HCEC 1CT (cell line): ENCODE results near the gene MIXL1.
"Not testable (repeated sequence)": the region's sequence is repeated elsewhere in the genome, so short reads cannot be mapped to it uniquely, and the experiment has no call there.

Experiments used
- DNase-seq: peaks from one replicate; pipeline ENCODE4 v3.0.0-alpha.2; 2017

The MIXL1 gene

DNA sequence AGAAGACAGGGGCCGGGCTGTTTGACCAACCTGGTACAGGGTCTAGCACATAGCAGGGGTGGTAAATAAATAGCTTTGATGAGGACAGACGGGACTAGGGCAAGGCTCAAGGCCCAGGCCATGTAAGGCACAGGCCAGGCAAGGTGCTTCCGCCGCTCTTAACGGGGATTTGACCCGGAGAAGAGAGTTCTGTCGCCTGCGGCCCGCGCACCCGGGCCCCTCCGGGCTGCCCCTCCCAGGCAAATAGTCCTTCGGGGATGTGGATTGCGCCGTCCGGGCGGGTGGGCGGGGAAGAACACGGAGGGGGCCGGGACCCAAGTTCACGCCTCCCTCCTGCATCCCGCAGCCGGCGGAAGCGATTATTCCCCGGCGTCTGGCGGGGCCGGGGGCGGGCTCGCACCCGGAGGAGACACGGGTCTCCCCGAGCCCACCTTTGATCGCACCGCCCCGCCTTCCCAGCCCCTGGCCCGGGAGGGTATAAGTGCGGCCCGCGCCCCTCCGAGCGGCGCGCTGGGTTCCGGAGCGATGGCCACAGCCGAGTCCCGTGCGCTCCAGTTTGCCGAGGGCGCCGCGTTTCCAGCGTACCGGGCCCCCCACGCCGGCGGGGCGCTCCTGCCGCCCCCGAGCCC is at the start of gene MIXL1:
MIXL1 (plus strand) TSS at position 508 of the 629 bp plus-strand sequence; CDS start at position 526, 18 bp downstream.
- DNase-seq, result no peak

DNA sequence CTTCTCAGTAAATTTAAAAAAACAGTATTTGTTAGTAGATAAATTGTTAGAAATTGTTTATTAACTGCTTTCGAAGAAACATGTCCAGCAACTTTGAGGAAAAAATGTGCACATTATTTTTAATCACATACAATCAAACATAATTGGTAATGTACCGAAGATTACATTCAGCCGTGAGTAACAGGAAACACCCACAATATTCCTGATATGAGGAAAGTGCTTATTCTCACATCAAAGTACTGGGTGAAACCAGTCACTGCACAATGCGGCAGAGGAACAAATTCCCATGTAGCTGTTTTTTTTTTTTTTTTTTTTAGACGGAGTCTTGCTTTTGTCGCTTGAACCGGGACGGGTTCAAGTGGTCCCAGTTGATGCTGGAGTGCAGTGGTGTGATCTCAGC is 46.6 kb upstream of the MIXL1 start:
- DNase-seq, result no peak

DNA sequence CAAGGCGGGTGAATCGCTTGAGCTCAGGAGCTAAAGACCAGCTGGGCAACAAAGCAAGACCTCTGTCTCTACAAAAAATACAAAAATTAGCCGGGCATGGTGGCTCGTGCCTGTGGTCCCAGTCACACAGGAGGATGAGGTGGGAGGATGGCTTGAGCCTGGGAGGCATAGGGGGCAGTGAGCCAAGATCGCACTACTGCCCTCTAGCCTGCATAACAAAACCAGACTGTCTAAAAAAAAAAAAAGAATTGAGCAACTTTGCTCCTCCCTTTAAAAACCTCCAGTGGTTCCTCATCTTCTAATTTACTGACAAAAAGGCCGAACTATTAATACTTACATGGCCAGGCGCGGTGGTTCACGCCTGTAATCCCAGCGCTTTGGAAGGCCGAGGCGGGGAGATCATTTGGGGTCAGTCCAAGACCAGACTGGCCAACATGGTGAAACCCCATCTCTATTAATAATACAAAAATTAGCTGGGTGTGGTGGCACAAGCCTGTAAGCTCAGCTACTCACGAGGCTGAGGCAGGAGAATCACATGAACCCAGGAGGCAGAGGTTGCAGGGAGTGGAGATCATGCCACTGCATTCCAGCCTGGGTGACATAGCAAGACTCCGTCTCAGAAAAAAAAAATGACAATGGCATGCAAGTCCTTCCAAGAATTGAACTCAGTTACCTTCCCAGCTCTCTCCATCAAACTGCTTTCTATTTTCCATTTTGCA is 41.3 kb upstream of the MIXL1 start:
- peak; percentile 63 for DNase-seq

DNA sequence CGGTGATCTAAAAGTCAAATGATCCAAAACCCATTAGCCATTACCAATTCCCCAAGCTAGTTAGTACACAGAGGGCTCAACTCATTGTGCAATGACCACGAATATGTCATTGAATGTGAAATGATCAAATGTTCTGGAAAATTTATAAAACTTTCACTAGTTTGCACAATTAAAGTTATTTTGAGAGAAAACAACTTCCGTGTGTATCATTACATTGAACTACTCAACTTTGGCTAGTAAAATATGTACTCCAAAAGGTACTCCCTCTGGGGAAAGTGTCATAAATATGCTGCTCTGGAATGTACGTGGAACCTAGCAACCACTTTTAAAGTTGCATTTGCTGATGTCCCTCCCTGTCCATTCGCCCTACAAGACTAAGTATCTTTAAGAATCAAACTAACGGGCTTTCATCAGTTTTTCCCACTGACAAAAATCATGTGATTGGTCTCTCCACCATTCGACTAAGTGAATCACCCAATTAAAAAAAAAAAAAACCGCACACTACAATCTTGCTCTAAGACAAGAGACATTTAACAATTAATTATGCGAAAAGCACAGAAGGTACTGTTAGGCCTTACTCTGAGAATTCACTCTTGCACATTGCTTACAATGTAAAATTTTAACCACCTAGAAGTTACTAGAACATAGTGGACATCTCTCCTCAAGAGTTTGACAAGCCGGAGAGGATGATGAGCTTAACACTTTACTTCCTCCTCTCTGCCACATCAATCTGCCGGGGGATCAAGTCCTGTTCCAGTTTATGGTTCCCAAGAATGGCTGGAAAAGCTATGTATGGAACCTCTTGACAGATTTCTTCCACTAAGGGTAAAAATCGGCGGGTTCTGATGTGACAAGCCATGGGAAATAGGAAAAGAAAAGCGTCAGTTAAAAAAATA is 38.1 kb upstream of the MIXL1 start:
- peak; percentile 20 for DNase-seq

DNA sequence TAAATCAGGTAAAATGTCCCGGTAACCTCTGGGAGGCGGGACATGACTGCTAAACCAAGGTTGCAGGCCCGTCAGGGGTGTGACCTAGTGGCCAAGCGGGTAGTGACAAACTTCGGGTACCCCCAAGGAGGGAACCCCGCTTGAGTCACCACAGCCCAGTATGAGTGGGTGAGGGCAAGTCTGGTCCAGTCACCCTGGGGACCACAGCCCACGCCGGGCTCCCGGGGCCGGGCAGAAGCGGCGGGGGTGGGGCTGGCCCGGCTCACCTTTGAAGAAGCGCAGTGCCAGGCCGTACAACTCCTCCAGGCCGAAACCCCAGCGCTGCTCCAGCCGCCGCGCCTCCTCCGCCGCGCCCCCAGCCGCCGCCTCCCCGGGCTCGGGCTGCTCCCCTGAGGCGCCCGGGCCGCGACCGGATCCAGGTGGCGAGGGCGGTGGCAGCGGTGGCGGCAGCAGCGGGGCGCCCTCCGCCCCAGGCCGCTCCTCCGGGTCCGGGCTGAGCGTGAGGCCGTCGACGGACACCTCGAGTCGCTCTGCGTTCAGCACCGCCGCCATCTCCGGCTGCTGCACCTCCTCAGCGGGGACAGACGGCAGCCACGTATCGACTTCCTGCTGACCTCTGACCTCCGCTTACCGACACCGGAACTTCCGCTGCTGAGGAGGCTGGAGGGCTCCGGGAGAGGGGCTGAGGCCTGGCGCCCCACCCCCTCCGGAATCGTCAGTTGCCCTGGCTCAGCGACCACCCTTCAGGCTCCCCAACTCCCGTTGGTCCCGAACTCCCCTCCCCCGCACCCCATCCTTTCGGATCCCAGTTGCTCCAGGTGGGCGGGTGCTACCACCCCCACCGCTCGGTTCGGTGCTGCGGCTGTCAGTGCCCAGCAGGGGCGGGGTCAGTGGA is 37.1 kb upstream of the MIXL1 start, which contains the start of gene ACBD3:
ACBD3 (minus strand) TSS at position 618 of the 895 bp plus-strand sequence; CDS start at position 552, 66 bp downstream.
- DNase-seq, result peak; percentile 86

DNA sequence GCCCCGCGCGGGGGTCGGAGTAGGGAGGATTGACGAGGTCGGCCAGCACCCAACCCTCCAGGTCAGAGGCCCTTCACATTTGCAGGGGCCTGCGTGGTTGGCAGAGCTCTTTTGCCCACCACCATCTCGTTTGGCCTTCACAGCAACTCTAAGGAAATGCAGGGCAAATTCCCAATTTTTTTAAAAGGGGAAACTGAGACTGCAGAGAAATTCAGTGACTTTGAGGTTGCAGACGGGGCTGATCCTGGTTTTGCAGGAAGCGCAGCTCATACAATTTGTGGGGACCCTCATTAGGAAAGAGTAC is 36.5 kb upstream of the MIXL1 start:
- no peak for DNase-seq

DNA sequence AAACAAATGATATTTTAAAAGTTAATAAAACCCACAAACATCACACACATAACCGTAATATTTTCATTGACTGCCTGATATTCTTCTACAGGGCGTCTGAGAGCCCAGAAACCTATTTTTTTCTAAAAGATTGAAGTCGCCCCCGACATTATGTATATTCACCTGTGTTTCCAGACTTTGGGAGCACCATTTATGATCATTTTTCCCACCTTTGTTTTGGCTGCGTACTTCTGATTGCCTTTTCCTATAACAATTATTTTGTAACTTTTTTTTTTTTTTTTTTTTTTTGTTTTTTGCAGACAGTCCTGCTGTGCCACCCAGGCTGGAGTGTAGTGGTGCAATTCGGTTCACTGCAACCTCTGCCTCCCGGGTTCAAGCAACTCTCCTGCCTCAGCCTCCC is 36.1 kb upstream of the MIXL1 start:
- DNase-seq, result no peak

DNA sequence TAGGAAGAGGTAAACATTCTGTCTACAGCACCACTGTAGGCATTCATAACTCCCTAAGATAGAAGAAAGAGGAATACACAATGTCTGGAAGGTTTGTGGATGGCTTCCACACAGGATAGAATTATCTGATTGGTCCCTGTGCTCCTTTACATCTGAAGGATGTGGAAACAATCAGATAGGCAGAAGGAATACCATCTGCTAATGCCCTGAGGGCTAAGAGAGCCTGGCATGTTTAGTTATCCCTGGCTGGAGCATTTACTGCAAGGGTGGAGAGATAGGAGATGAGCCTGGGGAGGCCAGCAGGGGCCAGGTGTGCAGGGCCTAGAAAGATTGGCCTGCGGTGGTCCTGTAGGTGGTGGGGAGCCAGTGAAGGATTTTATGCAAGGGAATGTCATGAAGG is 28.3 kb upstream of the MIXL1 start:
- no peak for DNase-seq

DNA sequence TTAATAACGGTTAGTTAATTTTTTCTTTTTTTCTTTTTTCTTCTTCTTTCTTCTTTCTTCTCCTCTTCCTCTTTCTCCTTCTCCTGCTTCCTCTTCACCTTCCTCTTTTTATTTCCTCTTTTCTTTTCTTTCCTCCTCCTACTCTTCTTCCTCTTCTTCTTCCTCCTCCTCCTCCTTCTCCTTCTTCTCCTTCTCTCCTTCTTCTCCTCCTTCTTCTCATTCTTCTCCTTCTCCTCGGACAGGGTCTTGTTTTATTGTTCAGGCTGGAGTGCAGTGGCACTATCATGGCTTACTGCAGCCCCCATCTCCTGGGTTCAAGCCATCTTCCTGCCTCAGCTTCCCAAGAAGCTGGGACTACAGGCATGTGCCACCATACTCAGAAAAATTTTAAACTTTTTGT is 23.5 kb upstream of the MIXL1 start:
- DNase-seq, result no peak

DNA sequence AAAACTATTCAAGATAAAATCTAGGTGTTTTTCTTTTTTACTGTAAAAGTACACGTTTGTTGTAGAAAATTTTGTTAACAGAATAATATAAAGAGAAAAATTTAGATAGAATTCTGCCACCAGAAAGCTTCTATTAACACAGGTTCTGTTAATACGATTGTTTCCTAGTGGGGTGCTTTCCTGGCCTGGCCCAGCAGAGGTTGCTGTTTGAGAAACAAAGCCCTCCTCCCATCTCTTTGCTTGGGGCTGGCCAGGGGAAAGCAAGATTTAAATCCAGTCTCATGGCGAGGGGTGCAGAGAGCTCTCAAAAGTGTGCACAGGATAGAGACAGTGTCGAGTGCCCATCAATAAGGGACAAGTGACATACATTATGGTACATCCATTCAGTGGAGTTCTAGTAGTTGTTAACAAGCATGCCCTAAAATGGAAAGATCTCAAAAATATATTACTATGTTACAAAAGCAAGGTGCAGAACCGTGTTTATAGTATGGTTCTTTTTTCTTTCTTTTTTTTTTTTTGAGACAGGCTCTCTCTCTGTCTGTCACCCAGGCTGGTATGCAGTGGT is 22.4 kb upstream of the MIXL1 start:
- DNase-seq, result peak; percentile 22

DNA sequence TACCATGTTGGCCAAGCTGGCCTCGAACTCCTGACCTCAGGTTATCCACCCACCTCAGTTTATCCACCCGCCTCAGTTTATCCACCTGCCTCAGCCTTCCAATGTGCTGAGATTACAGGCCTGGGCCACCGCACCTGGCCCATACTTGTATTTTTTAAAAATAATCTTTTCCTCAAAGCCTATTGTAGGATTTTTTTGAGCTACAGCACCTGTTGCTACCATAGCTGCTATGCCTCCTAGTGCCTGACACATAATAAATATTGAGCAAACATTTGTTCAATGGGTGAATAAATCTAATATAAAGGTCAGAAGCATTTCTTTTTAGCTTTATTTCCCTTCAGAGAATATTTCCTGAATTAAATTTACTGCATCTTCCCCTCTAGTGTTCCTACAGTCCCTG is 21.2 kb upstream of the MIXL1 start:
- DNase-seq, result no peak

DNA sequence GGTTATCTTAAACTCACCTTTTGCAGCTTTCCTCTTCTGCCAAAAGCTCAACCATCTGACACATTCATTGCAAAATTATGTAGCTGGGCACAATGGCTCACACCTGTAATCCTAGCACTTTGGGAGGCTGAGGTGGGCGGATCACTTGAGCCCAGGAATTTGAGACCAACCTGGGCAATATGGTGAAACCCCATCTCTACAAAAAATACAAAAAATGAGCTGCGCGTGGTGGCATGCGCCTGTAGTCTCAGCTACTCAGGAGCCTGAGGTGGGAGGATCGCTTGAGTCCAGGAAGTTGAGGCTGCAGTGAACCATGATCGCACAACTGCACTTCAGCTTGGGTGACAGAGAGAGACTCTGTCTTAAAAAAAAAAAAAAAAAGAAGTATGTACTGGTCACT is 20.8 kb upstream of the MIXL1 start:
- not testable (repeated sequence) for DNase-seq

DNA sequence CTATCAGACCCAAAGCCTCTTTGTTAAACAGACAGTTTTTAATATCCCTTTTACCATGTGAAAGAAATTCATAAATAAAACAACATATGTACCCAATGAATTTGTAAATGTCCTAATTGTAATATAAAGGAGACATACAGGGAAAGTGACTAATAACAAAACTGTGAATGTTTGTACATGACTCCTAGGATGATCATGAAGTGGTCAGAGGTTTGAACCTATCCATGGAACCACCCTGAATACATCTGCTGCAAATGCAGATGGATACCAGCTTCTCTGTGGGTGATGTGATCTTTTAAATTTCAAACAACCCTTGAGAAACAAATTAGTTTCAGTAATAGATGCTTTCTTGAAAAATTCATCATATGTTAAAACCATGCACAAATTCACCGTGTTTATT is 20.2 kb upstream of the MIXL1 start:
- DNase-seq, result peak; percentile 9

DNA sequence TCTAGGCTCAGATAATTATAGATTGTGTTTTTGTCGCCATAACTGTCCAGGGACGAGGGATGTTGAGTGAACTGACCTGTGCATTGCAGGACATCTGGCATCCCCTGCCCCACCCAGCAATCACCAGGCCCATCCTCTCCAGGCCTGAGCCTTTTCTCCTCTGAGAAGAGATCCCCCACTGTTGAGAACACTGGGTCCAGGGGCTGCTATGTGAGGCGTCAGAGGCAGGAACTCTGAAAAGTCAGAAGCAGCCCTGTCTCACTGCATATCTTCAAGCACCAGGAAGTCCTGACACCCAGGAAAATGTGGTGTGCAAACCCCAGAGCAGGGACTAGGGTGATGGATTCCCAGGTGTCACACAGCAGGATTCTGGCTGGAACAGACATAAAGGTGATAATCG is 19.8 kb upstream of the MIXL1 start:
- DNase-seq, result no peak

DNA sequence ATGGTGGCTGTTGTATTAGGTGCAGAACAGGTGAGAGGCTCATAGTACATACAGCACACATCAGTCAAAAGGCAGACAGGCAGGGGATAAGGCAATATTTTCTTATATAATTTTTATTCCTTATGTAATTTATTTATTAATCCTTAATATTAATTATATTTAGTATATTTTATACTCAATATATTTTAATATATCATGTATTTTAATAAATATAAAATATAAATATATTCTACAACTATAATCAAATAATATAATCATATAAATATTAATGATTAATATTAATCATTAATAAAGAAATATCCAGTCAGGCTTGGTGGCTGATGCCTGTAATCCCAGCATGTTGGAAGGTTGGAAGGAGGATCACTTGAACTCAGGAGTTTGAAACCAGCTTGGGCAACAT is 19.3 kb upstream of the MIXL1 start:
- no peak for DNase-seq

DNA sequence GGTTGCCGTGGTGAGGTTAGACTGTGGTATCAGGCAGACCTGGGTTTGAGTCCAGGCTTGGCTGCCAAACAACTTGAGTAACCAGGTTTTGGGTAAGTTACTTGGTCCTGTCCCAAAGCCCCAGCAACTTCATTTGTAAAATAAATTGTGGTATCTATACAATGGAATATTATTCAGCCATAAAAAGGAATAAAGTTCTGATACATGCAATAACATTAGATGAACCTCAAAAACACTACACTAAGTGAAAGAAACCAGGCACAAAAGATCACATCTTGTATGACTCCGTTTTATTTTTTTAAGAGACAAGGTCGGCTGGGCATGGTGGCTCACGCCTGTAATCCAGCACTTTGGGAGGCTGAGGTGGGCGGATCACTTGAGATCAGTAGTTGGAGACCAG is 16.4 kb upstream of the MIXL1 start:
- no peak for DNase-seq

DNA sequence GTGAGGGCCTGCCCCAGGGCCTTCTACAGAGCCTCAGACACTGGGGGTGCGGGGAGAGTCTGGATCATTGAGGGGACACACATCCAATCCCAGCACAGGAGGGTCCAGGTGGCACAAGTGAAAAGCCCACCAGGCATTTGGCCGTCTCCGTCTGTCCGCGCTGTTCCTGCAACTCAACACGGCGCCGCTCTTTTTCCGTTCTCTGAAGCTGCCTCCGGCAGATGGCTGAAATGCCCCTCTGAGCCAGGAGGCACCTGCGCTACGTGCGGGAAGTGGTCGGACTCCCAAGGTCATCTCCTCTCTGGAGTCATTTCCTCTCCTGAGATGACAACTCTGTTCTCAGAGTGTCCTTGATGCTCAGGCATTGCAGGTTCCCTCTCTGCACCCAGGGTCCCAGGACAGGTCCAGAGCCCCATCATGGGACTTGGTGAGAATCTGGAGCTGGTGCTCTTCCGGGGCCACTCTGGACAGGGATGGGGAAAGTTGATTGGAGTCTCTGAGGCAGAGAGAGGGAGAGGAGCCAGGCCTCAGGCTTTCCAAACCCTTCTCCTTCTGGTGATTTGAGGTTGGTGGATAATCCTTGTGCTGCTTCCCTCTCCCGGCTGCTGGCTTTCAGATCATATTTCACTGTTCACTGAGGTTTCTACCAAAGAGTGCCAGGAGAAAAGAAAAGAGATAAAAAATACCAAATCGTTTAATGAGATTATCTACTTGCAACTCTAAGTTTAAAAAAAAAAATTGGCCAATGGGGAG is 14.0 kb upstream of the MIXL1 start:
- no peak for DNase-seq

DNA sequence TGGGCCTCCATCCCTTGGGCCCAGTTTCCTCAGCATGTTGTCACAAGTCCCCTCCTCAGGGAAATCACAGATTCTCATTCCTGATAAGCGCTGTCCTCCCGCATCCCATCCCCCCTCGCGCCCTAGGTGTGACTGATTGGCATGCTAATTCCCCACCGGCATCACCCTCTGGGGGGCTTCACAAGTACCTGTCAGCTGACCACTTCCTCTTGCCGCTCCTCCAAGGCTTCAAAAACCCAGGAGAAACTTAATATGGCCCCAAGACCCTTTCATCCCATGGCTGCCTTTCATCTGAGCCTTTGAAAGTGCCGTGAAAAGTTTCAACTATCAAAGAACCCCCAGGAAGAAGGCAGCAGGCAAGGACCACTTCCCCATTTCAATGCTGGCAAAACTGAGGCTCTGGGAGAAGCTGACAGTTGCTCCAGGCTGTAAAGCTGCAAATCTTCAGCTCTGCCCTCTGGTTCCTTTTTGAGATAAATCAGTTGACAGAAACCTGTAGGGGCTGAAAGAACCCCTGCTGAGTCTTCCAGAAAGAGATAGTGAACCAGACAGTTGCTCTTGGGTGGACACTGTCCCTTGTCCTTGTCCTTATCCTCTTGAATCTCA is 12.8 kb upstream of the MIXL1 start:
- no peak for DNase-seq

DNA sequence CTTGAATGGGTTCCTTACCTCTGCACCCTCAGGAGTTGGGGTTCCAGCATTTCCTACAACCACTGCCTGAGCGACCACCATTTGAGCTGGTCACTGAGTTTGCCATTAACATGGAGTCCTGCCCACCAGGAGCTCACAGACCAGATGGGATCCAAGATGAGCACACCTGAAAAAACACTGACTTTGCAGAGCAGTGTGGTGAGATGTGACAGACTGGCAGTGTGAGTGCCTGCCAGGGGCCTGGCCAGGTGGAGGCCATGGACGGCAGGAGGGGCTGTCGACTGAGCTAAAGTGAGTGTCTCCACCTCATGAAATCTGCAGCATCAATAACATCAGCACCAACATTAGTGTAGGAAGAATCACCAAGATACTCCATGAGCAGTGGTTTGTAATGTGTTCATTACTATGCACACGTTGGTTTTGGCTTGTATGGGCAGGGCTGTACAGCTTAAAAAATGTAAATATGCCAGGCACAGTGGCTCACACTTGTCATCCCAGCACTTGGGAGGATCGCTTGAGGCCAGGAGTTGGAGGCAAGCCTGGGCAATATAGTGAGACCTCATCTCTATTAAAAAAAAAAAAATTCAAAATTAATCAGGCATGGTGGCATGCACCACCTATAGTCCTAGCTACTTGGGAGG is 12.2 kb upstream of the MIXL1 start:
- no peak for DNase-seq

DNA sequence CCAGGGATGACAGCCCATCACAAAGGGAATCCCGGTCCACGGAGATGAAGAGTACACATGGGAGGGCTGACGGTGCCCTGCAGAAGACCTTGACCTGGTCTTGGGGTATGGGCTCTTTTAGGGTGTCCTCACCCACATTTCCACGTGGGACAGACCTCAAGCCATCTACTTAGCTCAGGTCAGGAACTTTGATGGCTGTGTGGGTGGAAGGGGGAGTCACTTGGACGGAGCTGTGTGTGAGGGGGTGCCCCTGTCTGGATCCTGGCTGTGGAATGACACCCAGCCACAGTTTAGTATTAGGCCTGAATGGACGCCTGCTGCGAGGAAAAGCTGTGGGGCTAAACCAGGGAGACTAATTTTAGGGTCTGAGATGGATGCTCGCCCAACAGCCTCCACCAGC is 10.9 kb upstream of the MIXL1 start:
- DNase-seq, result no peak

DNA sequence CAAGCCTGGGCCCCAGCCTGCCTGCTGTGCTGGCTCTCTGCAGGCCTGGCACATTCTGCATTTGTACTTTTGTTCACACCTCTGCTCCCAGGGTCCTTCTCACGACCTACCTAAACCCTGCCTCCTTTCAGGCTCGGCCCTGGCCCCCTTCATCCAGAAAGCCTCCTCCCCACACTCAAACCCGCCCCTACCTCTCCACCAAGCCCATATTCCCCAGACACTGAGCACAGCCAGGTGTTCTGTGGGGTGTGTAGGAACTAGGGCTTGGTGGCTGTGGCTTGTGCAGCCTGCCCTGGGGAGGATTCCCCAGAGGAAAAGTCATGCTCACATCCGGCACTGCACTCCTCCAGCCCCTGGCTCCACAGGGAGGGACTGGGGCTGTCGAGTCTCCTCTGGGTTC is 8.2 kb upstream of the MIXL1 start:
- no peak for DNase-seq
